A549 (cell line): ENCODE results near the gene APOBEC3B.

Source experiments
- CBX8 ChIP-seq: fragments of 200-600 bp; sonication (generic); IDR thresholded peaks from 2 replicates; pipeline ENCODE4 v1.6.1; 2016
- CTCF ChIP-seq: fragments of >200 bp; sonication (Bioruptor Twin); formaldehyde crosslinking; IDR thresholded peaks from 3 replicates; pipeline ENCODE4 v1.5.1; 2016
- EP300 ChIP-seq, 2 experiments: fragments of >200 bp; sonication (Bioruptor Twin); formaldehyde crosslinking; IDR thresholded peaks; 2 replicates in 1 of 2; 3 replicates in 1 of 2; pipeline ENCODE4 v1.6.1; 2016 to 2017
- ESRRA ChIP-seq: fragments of 150-350 bp; IDR thresholded peaks from 2 replicates; pipeline ENCODE4 v1.6.1; 2014; ENCODE audit warnings: mild to moderate bottlenecking, low read length, borderline replicate concordance
- GATA3 ChIP-seq: IDR thresholded peaks from 2 replicates; pipeline ENCODE4 v1.6.1; 2012; ENCODE audit warnings: borderline replicate concordance
- HOXA7 ChIP-seq: fragments of 250-450 bp; sonication (Bioruptor Pico); IDR thresholded peaks from 2 replicates; pipeline ENCODE4 v1.5.0; 2020; ENCODE audit warnings: mild to moderate bottlenecking, moderate library complexity
- PHF8 ChIP-seq: fragments of 200-600 bp; sonication (generic); IDR thresholded peaks from 2 replicates; pipeline ENCODE4 v1.6.1; 2016; ENCODE audit warnings: low read depth, mild to moderate bottlenecking, antibody characterized with exemption, moderate library complexity, borderline replicate concordance
- POLR2A ChIP-seq: IDR thresholded peaks from 2 replicates; pipeline ENCODE4 v1.6.1; 2012; ENCODE audit warnings: mild to moderate bottlenecking, low read length
- POLR2AphosphoS2 ChIP-seq: conservative IDR thresholded peaks from 2 replicates; pipeline ENCODE4 v1.6.1; 2012; ENCODE audit warnings: low read length, improper control_type of control experiment, inconsistent platforms
- RAD21 ChIP-seq, 2 experiments: fragments of >200 bp in 1 of 2; sonication (Bioruptor Twin) in 1 of 2; formaldehyde crosslinking in 1 of 2; IDR thresholded peaks in 1 of 2; conservative IDR thresholded peaks in 1 of 2; 2 replicates in 1 of 2; 3 replicates in 1 of 2; pipeline ENCODE4 v1.6.1; 2012 to 2018; ENCODE audit warnings: inconsistent platforms in 1 of 2
- REST ChIP-seq: fragments of 200-600 bp; sonication (generic); IDR thresholded peaks from 2 replicates; pipeline ENCODE4 v1.6.1; 2016; ENCODE audit warnings: antibody characterized with exemption, mild to moderate bottlenecking, moderate library complexity
- RNF2 ChIP-seq: fragments of 200-600 bp; sonication (generic); IDR thresholded peaks from 2 replicates; pipeline ENCODE4 v1.6.1; 2016; ENCODE audit warnings: low read depth, mild to moderate bottlenecking, antibody characterized with exemption, moderate library complexity, borderline replicate concordance
- TF ChIP-seq, protein P1 (sequence below): fragments of >200 bp; sonication (Bioruptor Twin); formaldehyde crosslinking; IDR thresholded peaks from 3 replicates; pipeline ENCODE4 v1.6.1; 2016

DNA sequence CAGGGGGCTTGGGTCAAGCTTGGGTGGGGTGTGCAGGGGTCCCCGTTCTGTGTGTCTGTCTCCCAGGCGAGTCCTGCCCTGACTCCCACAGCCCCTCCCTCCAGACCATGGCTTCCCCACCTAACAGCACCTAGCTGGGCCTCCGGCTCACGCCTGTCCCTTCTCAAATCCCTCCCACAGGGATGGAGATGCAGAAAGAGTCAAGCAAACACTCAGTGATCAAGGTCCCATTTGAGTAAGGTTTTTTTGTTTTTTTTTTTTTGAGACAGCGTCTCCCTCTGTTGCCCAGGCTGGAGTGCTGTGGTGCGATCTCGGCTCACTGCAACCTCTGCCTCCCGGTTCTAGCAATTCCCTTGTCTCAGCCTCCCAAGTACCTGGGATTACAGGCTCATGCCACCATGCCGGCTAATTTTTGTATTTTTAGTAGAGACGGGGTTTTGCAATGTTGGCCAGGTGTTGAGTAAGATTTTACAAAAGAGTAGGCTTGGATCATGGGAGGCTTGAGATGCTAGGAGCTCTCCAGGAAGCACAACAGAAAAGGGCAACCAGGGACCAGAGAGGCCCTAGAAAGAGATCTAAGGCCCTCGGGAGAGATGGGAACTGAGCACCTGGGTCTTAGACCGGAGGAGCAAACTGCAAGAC lies 44.5 kb downstream of the APOBEC3B start:
- no peak for TF ChIP-seq POLR2A
- no peak for TF ChIP-seq ESRRA
- TF ChIP-seq PHF8, result no peak
- TF ChIP-seq CTCF, result no peak
- no peak for TF ChIP-seq POLR2AphosphoS2
- TF ChIP-seq, protein P1, sequence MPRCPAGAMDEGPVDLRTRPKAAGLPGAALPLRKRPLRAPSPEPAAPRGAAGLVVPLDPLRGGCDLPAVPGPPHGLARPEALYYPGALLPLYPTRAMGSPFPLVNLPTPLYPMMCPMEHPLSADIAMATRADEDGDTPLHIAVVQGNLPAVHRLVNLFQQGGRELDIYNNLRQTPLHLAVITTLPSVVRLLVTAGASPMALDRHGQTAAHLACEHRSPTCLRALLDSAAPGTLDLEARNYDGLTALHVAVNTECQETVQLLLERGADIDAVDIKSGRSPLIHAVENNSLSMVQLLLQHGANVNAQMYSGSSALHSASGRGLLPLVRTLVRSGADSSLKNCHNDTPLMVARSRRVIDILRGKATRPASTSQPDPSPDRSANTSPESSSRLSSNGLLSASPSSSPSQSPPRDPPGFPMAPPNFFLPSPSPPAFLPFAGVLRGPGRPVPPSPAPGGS, result no peak
- no peak for TF ChIP-seq CBX8
- no peak for TF ChIP-seq GATA3
- no peak for TF ChIP-seq REST
- TF ChIP-seq EP300 (IDR thresholded peaks at IDR 0.05), result no peak
- TF ChIP-seq HOXA7 (CRISPR knock-in tag), result no peak
- no peak for TF ChIP-seq RAD21 (conservative IDR thresholded peaks at IDR 0.05 in 1 of 2, IDR thresholded peaks at IDR 0.05 in 1 of 2)
- no peak for TF ChIP-seq RNF2
